GM06990 (cell line): Measurements from ENCODE around the gene HS2ST1.

ENCODE experiments used
- DNase-seq: peaks from one replicate; pipeline ENCODE4 v3.0.0-alpha.2; 2011; ENCODE audit not compliant: insufficient read length; ENCODE audit errors: extremely low read depth
- H3K27me3 ChIP-seq: replicated peaks from 2 replicates; pipeline ENCODE4 v1.6.0; 2011; ENCODE audit warnings: low read length; ENCODE audit not compliant: control insufficient read depth, insufficient read depth
- H3K36me3 ChIP-seq: 2 replicates; pipeline ENCODE4 v1.5.1; 2011; ENCODE audit warnings: low read length; ENCODE audit not compliant: control insufficient read depth, insufficient read depth
- H3K4me3 ChIP-seq: replicated peaks from 2 replicates; pipeline ENCODE4 v1.5.1; 2011; ENCODE audit warnings: low read depth, mild to moderate bottlenecking, control low read depth, low read length
- TF ChIP-seq, protein P1 (sequence below): IDR thresholded peaks from 2 replicates; pipeline ENCODE4 v1.5.1; 2011; ENCODE audit warnings: low read length, control low read depth, mild to moderate bottlenecking, inconsistent platforms; ENCODE audit not compliant: insufficient read depth, poor library complexity, severe bottlenecking

Gene HS2ST1

DNA sequence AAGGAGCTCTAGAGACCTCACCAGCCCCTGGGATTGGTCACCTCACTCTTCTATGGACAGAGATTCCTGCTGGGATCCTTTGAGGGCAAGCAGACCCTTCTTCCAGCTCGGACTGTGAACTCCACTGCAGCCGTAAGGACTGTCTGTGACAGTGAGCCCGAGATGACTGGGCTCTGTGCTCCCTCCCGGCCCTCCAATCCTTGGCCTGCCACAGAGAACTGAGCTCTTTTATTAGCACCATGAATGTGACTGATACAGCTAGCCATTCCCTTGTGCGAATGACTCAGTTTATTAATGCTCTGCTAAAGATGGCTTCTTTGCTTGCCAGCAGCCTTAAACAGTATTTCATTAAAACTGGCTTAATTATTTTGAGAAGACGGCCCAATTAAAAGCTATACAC is 219.6 kb downstream of the HS2ST1 start:
- TF ChIP-seq, protein P1, sequence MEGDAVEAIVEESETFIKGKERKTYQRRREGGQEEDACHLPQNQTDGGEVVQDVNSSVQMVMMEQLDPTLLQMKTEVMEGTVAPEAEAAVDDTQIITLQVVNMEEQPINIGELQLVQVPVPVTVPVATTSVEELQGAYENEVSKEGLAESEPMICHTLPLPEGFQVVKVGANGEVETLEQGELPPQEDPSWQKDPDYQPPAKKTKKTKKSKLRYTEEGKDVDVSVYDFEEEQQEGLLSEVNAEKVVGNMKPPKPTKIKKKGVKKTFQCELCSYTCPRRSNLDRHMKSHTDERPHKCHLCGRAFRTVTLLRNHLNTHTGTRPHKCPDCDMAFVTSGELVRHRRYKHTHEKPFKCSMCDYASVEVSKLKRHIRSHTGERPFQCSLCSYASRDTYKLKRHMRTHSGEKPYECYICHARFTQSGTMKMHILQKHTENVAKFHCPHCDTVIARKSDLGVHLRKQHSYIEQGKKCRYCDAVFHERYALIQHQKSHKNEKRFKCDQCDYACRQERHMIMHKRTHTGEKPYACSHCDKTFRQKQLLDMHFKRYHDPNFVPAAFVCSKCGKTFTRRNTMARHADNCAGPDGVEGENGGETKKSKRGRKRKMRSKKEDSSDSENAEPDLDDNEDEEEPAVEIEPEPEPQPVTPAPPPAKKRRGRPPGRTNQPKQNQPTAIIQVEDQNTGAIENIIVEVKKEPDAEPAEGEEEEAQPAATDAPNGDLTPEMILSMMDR = no peak
- H3K4me3 ChIP-seq = no peak overlapping the region

DNA sequence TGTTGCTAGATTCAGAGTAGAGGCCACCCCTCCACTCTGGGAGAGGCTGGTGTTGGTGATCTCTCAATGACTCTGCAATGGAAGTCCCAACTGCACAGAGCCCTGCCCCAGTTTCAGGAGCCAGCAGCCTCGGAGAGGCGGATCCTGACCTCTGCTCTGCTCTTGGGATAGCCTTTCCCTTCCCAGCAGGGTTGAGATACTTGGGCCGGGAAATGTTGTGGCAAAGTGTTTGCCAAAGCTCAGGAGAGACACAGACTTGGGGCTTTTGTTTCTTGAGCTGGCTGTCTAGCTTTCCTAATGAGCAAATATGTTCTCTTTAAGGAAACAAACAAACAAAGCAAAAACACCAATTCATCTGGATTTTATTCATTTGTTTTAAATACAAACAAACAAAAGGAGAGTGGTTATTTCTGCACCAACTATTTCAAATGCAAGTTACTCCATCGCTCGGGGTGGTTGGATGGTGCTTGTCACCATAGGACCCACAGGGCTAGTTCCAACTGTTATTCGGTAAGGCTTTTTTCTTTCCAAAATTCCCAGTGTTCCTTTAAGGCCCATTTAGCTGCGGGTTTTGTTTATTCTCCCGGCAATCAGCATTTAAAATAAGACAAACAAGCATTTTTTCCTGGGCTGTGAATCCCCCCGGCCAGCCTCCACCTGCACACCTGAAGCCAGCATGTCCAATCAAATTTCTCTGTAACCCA is 220.3 kb downstream of the HS2ST1 start:
- TF ChIP-seq, protein P1 = no peak
- H3K27me3 ChIP-seq = no peaks in the 10 kb centered on the region; the same call in 1 of the 2 replicates
- DNase-seq = no peak
- no peaks in the 10 kb centered on the region for H3K36me3 ChIP-seq
- no peak overlapping the region for H3K4me3 ChIP-seq

More for the DNA sequence above, 219.6 kb downstream of the HS2ST1 start:
- Histone ChIP-seq H3K36me3 (no peaks in the 10 kb centered on the region), H3K27me3 (no peaks in the 10 kb centered on the region; the same call in 1 of the 2 replicates)
- no peak for DNase-seq

DNA sequence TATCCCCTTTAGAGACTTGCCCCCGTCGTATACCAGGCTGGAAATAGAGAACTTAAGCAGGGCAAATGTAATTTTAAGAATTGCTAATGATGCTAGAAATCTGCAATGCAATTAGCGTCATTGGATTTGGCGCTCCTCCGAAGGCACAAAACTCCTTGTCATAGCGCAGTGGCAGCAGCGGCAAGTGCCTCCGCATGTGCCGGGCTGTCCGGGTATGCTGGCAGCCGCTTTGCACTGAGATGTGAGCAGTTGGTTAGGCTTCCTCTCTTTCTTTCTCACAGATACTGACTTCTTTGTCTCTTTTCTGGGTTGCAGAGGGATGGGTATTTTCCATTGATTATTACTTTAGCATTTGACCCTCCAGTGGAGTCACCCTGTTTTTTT is 220.9 kb downstream of the HS2ST1 start:
- TF ChIP-seq, protein P1 = no peak
- H3K27me3 ChIP-seq = no peaks in the 10 kb centered on the region; the same call in 1 of the 2 replicates
- no peak for DNase-seq
- H3K4me3 ChIP-seq = no peak overlapping the region
- no peaks in the 10 kb centered on the region for H3K36me3 ChIP-seq

DNA sequence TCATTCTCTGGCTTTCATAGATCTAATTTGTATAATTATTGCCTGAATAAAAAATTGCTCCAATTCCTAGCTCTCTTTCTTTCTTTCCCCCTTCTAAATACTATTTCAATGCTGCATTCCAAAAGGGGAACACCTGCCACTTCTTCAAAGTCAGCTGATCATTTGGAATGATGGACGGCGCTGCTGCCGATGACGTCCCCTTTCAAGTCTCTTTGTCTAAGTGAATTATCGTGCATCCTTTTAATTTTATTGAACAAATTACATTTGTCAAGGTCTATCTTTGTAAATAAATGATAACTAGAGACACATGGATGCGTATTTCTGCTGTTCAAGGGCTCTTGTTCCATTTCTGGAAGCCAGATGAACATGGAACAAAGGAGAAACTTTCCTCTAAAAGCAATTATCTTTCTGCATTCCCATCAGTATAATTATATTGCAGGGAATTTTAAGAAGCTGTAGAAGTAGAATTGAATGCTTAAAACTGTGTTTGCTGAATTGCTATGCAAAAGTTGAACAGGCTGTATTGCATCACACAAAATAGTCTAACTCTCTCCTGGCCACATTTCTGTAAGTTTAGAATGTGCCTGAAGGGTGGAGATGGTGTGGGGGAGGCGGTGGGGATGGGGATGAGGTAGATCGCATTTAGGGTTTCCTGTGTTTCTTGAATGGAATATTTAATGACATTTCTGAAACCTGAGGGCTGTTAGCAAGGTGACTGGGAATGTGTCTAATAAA is 222.3 kb downstream of the HS2ST1 start:
- no peak for DNase-seq
- Histone ChIP-seq H3K27me3 (no peaks in the 10 kb centered on the region; the same call in 1 of the 2 replicates), H3K4me3 (no peak overlapping the region), H3K36me3 (no peaks in the 10 kb centered on the region)
- TF ChIP-seq, protein P1 = no peak

DNA sequence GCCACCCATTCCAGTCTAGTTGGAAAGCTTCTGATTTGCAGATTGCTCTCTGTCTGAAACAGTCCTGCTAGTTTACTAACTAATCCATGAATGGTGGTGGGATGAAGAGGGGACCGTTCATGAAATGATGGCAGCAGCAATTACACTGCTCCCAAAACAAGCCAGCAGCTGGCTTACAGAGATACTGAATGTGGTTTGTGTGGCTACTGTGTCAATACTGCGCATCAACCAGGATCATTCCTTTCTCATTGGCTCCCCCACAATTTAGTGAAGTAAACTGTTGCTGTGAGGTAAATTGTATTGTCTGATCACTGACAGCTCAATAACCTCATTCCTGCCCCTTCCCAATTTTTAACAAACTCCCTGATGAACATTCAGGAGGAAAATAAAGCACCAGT is 222.9 kb downstream of the HS2ST1 start:
- no peak for DNase-seq
- Histone ChIP-seq H3K4me3 (no peak overlapping the region), H3K36me3 (no peaks in the 10 kb centered on the region), H3K27me3 (no peaks in the 10 kb centered on the region; the same call in 1 of the 2 replicates)
- TF ChIP-seq, protein P1 = no peak
